GM21723 (cell line): ENCODE measurements around the gene PSORS1C2.

ENCODE experiments used
- ATAC-seq: cut with Tn5 transposase; IDR thresholded peaks from one replicate; pipeline ENCODE4 v1.9.1; 2021; ENCODE audit warnings: mild to moderate bottlenecking, moderate library complexity; ENCODE audit not compliant: unreplicated experiment

The PSORS1C2 gene

DNA sequence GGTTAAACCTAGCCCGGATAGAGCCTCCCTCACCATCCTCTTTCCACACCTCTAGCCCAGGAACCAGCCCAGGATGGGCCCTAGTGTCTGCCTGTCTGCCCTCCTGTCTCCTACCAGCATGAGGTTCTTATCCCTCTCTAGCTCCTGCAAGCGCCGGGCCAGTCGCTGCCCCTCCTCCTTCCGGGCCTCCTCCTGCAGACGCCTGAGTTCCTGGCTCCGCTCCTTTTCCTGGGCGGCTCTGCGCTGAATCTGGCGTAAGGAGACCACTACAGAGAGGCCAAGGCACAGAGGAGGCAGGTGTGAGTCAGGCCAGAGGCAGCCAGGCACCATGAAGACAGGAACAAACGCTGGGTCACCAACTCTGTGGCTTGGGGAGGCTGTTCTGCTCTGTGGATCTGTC, 4.3 kb upstream of the PSORS1C2 start:
- no peak for ATAC-seq

DNA sequence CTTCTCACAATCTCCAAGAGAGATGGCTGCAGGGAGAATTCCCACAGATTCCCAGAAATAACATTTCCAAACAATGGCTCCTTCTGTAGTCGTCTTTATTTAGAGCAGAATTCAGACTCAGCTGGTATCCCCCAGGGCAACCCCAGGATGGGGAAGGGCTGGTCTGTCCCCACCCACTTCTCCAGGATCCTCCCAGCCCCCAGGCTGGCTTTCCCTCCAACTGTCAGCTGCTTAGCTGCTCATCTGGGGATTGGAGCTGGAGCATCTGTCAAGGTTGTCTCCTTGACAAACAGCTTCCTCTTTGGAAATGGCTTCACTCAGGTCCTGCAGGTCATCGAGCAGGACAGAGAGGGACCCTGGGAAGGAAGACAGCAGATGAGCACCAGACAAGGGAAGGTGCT, 3.5 kb upstream of the PSORS1C2 start:
- no peak for ATAC-seq

DNA sequence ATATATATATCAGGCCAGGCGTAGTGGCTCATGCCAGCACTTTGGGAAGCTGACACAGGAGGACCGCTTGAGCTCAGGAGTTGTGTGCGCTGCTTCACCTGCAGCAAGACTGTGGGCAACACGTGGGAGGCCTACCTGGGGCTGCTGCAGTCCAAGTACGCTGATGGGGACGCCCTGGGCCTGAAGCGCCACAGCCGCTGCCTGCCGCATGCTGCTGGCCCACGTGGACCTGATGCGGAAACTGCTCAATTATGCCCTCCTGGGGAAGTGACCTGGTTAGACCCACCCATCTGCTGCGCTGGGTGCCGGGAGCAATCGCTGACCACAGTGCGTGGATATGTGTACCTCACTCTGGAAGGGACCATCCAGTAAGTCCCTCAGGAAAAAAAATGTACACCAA, 1.8 kb upstream of the PSORS1C2 start:
- no peak for ATAC-seq

DNA sequence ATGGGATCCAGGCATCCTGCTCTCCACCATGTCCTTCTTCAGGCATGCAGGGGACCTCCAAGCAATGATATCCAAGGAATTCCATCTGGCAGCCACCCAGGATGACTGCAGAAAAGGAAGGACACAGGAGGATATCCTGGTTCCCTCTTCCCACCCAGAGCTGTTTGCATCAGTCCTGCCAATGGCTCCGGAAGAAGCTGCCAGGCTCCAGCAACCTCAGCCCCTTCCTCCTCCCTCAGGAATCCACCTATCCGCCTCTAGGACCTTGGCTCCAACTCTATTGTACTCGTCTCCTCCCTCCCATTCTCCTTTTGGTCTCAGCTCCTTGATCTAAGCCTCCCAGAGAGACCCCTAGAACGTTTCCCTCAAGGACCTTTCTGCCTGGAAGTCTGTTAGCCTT, 733 bp upstream of the PSORS1C2 start:
- ATAC-seq, result no peak

DNA sequence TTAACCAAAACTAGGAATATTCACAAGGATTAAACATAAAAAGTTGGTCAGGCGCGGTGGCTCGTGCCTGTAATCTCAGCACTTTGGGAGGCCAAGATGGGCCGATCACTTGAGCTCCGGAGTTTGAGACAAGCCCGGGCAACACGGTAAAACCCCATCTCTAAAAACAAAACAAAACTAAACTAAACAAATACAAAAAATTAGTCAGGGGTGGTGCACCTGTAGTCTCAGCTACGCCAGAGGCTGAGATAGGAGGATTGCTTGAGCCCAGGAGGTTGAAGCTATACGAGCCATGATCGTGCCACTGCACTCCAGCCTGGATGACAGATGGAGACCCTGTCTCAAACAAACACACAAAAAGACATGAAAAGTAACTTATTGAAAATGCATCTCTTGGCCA, 3.2 kb downstream of the PSORS1C2 start:
- ATAC-seq, result no peak

DNA sequence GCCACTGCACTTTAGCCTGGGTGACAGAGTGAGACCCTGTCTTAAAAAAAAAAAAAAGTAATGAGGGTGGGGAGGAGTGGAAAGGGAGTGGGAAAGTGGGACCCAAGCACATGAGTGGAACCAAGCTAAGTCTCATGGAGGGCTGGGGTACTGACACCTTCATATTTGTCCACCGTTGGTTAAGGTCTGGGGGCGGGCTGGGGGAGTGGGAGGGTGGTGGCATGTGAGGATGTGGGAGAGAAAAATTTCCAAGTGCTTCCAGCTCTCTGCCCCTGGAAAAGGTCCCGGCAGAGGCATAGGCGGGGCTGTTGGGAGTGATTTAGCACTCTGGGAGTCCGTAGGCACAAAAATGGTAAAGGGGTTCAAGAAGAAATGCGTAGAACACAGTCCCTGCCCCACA, 6.1 kb downstream of the PSORS1C2 start:
- ATAC-seq, result no peak

DNA sequence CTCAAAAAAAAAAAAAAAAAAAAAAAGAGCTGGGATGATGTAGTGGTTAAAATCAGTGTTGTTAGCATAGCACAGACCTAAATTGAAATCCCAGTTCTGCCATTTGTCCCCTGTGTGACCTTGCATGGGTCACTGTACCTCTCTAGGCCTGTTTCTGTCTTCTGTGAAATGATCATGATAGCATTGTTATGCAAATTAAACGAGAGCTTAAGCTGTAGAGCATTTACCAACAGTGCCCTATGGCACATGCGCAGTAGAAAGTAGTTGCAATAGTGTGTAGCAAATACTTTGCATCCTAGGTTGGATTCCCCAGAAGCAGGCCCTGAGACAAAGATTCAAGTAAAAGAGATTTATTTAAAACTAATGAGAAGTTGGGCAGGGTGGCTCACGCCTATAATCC, 7.3 kb downstream of the PSORS1C2 start:
- ATAC-seq, result no peak

DNA sequence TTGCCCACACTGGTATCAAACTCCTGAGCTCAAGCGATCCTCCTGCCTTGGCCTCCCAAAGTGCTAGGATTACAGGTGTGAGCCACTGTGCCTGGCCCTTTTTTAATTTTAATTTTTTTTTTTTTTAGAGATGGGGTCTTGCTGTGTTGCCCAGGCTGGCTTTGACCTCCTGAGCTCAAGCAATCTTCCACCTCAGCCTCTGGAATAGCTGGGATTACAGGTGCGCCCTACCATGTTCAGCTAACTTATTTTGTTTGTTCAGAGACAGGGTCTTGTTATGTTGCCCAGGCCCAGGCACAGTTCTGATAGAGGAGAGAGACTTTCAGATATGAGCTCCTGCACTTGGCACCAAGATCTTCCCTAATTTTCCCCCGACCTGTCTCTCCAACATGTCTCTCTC, 8.1 kb downstream of the PSORS1C2 start:
- ATAC-seq, result no peak

DNA sequence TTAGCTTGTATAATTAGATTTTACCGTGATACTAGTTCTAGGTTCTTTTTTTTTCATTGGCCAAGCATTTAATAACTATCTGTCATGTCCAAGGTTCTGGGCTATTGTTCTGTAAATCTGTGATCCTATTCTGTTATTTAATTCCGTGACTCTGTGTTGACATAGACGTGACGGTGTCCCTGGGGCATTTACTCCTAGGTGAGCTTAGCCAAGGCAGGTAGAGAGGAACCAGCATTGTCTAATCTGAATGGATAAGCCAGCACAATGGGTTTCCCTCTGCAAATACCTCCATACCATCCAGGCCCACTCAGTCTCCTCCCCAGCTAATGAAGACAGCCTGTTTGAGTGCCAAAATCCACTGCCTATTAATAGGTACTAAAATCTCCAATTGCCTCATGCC, 9.7 kb downstream of the PSORS1C2 start:
- no peak for ATAC-seq

DNA sequence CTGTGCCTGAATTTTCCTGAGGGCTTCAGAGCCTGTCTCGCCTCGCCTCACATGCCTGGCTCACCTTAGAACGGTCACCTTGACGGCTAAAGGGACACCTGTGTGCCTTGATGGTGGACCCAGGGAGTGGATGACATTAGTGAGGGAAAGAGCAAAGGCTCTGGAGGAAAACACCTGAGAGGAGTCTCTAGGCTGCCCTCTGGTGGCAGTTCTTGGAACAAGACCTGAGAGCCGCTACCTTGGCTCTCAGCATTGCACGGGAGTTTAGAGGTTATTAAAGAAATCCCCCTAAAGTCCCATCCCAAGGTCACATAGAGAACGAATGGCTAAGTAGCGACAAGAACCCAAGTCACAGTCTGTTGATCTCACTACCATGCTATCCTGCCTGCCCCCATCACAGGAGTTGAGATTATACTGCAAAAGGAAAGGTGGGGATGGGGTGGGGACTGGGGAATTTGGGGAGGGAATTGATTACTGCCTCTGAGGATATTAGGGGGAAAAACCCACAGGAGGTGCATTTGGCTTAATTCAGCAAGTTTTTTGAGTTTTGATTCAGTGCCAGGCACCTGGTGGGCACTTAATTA, 10.7 kb downstream of the PSORS1C2 start:
- ATAC-seq, result no peak

DNA sequence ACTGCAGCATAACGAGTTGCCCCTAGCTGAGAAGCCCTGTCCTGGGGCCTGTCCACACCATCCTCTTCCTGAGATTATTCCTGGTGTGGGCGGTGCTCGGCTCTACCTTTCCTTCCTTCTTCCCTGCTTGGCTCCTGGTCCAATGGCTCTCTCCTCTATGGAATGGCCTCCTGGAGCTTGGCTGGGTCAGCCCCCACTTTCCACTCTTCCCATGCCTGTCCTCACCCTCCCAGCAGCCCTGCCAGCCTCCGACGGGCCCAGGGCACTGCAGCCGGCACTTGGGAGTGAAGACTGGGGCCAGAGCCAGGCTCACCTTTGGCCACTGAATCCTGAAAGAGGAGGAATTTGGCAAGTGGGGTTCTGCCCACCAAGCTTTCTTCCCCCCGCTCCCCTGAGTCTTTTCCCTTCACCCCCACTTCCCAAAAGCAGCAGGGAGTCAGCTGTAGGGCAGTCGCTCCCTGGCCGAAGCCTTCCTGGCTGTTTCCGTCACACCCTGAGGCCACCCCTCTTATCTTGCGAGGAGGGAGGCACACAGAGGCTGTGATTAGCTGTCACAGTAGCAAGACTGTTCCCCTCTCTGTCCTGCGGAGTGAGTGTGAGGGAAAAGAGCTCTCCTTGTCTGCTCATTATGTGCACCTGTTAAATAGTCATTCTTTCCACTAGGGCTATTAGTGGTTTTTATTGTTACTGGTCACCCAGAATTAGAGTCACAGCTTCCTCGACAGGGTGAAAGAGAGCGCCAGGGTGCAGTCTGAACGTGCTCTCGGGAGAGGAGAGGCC, 12.3 kb downstream of the PSORS1C2 start:
- ATAC-seq, result no peak

DNA sequence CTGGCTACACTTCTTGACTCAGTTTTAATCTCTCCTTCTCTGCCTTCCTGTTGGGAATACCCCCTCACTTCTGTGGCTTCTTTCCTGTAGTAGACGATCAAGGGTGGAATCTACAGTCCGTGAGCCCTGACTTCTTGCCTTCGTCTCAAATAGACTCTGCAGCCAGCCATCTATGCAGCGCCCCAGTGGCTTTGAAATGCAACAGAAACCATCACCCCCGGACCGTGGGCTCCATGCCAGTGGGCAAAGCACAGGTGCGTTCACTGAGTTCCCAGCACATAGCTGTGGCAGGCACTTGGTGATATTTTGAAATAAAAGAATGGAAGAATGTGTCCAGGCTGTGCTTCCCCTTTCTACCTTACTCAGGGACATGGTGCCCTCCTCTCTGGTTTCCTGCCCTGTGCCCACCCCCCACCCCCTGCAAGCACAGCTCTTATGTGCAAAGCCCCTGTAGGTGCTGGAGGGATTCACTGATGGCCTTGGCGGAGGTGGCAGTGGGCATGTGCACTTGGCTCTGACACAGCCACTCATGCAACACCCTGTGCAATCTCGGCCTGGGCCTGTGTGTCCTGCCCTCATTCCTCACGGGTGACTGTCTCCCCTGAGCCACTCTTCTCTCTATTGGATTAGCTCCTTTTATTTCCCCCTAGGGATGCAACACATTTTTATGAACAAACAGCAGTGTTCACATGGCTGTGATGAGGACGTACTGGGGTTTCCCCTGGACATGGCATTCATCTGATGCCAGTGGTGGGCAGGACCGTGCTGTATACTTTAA, 13.1 kb downstream of the PSORS1C2 start:
- ATAC-seq, result no peak

DNA sequence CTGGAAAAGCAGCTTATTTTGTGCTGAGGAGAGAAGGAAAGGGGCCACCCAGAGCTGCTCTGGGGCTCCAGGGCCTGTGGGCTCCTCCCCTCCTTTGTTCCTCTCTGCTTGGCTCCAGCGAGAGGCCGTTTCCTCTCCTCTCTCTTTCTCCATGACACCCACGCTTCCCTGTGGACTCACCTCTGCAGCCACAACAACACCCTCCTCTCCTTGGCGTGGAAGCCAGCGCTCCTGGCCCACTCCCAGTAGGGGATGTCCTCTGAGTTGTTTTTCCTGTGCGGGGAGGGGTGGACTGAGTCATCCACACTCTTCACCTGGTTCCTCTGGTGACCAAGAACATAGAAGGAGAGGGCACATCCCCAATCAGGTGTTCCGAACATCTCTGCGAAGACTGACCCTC, 13.7 kb downstream of the PSORS1C2 start:
- ATAC-seq, result no peak

DNA sequence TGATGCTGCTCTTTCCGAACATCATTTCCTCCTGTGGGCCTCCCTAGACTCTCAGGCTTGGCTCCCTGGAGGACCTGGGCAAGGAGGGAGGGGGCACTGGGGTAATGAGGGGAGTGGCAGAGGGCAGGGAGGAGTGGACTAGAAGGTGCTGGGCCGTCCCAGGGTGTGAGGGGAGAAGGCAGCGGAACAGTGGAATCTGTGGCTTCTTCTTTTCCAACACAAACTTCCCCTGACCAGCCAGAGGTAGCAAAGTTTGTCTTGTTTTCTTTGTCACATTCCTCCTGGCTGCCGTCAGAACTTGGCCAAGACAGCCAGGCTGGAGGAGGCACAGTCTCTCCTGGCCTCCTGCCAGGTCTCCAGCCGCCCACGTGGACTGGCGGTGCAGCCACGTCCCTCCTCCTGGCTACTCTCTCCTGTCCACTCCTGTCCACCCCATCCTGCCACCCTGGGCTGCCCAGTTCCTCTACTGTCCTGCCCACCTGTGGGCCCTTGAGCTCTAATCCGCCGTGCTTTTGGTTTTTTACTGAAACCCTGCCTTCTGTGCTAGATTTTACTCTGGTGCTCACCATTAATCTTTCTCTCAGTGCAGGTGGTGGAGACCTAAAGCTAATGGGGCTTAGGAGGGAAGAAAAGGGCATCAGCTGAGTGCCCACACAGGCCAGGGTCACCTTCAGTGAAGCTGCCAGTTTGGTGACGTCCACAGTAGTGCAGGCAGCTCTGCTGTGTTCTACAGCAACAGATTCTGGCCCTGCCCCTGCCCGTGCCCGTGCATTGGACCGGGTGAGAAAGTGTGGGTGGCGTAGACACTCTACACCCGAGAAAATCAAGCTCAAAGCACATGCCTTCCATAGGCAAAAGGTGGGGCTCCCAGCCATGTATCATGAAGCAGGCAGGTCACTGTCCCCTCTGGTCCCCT, 15.8 kb downstream of the PSORS1C2 start:
- ATAC-seq, result no peak

DNA sequence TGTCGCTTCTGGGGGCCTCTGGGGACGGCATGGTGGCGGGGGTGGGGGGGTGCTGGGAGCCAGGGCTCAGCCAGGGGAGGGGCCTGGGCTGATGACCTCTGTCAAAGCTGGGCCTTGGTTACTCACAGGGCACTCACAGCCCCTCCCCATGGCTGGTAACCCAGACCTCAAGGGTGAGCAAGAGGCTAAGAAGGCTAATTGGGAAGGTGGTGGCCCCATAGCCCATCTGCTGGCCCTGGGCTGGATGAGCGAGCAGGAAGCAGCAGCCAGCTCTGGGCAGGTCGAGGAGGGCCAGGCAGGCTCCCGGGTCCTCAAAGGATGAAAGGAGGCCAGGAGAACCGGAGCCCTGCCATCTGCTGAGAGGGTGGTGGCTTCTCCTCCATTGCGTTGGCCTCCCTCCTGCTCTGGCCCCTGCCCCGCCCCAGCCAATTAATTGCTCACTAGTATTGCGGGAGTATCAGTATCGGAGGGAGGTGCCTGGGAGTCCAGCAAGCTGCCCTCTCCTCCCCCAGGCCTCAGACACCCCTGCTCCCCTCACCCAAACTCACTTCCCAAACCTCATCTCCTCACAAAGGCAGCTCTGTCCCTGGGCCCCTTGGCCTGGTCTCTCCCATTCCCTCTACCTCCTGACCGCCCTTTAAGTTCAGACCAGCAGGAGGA, 17.6 kb downstream of the PSORS1C2 start:
- ATAC-seq, result no peak

DNA sequence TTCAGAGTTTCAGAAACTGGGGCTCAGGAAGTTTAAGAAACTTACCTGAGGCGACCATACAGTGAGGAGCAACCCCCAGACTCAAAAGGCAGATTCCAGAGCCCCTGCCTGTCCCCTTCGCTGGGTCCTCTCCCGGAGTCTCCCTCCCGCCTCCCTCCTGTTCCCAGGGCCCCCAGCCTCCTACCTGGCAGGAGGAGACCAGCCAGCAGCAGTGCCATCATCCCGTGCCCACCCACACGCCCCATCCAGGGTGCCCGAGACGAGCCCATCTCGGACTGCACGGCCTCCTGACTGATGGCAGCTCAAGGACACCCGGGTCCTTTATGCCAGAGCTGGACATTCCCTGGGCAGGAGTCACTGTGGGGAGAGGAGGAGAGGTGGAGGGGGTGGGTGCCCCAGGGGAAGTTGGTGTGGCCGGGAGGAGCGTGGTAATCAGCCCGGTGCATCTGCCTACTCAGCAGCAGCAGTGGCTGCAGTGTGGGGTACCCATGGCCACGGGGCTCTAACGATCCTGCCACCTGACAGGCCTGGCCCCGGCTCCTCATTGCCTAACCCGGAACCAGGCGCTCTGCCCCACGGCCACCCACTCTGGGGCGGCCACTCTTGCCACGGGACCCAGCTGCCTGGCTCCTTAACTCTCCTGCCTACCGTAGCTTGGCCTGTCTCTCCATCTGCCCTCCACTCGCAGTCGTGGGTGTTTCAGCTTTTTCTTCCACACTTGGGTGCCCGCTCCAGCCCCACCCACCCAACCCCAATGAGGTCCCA, 18.5 kb downstream of the PSORS1C2 start, which contains the start of gene CDSN:
CDSN (minus strand) TSS at position 296 of the 765 bp plus-strand sequence; CDS start at position 269, 27 bp downstream.
- no peak for ATAC-seq

DNA sequence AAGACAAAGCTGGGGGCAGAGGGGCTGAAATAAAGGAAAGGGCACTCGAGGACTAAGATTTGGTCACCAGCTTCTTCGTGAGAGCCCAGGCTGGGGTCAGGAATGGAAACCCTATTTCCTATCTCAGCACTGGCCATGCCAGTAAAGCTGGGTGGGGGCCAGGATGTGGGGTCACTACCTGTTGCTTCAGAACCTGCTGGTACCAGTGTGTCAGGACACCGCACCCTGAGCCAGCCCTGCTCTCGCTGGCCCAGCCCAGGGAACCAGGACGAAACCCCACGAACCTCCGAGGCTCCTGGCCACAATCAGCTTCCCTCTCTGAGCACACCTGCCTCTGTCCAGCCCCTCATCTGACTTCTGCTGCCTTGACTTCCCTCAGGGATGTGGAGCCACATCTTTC, 20.7 kb downstream of the PSORS1C2 start:
- no peak for ATAC-seq

DNA sequence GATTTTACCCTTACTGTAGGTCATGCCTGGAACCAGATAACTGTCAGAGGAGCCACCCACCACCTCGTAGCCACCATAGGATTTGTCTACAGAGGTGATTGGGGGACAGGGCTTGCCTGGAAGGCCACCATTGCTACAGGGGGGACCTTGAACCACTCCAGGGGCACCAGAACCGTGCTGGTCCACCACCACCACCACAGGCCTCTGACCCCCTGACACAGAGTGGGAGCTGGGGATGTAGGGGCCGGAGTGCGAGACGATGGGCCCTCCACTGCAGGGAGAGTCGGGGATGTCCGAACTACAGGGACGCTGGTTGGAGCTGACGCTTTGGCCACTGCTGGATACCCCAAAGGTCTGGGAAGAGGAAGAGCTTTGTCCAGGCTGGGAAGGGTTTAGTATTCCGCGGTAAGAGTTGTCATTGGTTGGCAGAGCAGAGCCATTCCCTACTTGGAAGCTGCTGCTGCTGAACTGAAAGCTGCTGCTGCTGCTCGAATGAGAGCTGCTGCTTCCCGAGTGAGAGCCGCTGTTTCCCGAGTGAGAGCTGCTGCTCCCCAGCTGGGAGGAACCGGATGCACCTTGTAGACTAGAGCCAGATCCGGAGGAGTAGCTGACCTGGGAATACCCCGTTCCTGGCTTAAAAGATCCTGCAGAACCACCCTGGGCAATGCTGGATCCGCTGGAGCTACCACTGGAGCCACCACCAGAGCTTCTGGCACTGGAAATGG, 22.0 kb downstream of the PSORS1C2 start:
- ATAC-seq, result no peak
